HG03196 (cell line): ENCODE measurements around the gene MVP.

ENCODE experiments used
- ATAC-seq: cut with Tn5 transposase; IDR thresholded peaks from one replicate; pipeline ENCODE4 v1.9.1; 2021; ENCODE audit not compliant: unreplicated experiment

The MVP gene

GRCh38 chr16:29840240-29840639 lies 20.0 kb downstream of the MVP start:
- no peak for ATAC-seq

- ATAC-seq, result no peak
These were observed 21.4 kb downstream of the MVP start for GRCh38 chr16:29841631-29842030.

DNA sequence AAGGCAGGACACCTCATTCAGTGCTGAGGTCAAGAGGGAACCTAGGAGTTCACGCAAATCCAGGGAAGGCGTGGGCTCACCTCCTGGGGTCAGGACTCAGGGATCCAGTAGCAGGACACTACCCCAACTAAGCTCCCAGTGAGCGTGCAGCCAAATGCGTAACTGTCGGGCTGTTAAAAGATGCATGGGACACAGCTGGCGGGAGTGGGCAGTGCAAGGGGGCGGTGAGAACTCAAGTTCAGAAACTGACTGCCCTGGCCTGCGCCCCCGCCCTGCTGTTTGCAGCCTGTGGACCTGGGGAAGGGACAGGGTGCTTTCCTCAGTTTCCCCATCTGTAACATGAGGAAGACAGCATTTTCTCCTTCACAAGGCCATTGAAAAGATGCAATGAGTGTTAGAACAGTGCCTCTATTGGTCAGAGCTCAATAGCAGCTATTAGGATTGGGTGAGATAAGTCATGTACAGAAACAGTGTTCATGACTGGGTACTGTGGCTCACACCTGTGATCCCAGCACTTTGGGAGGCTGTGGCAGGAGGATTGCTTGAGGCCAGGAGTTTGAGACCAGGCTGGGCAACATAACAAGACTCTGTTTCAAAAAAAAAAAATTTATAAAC lies 22.6 kb downstream of the MVP start:
- no peak for ATAC-seq

DNA sequence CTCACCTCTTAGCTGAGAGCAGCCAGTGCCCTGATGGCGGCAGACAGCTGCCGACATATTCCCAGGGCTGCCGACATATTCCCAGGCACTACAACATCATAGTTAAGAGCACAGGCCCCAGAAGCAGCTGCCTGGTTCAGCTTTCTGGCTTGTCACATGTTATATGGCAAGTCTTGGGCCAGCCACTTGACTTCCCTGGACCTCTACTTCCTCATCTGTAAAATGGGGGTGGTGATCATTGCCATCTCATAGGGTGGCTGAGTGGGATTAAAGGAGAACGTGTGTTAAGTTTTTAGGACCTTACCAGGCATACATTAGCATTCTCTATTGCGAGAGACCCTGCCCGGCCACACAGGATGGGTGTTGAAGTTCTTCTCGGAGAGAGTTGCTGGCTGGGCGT lies 23.7 kb downstream of the MVP start:
- no peak for ATAC-seq

DNA sequence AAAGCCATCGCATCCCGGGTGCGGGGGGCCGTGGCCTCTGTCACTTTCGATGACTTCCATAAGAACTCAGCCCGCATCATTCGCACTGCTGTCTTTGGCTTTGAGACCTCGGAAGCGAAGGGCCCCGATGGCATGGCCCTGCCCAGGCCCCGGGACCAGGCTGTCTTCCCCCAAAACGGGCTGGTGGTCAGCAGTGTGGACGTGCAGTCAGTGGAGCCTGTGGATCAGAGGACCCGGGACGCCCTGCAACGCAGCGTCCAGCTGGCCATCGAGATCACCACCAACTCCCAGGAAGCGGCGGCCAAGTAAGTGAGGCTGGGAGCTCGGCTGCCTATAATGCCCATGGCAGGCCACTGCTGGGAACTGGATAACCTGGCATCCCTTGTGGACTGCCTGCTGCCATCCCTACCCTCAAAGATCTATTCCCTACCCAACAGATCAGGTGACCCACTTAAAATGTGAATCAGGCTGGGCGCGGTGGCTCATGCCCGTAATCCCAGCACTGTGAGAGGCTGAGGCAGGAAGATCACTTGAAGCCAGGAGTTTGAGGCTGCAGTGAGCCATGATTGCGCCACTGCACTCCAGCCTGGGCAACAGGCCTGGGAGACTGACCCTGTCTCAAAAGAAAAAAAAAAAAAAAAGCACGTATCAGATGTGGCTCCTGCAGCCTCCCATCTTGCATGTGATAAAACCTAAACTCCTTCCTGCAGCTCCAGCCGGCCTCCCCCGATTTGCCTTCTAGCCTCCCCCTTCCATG lies 24.5 kb downstream of the MVP start:
- no peak for ATAC-seq

DNA sequence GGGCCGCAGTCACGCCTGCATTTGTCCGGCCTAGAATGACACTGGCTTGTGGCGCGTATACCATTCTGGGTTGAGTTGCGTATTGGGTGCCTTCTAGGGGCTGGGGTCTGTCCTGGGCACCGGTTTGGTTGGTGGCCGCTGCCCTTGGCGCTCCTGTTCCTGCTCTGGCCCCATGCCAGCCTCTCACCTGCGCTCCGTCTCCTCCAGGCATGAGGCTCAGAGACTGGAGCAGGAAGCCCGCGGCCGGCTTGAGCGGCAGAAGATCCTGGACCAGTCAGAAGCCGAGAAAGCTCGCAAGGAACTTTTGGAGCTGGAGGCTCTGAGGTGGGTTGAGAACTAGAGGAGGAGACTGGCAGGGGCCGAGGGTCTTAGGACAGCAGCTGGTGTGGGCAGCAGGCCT lies 25.4 kb downstream of the MVP start:
- no peak for ATAC-seq

- no peak for ATAC-seq
These were observed 28.4 kb downstream of the MVP start for GRCh38 chr16:29848420-29849297.

GRCh38 chr16:29849505-29849904 lies 29.2 kb downstream of the MVP start:
- no peak for ATAC-seq

DNA sequence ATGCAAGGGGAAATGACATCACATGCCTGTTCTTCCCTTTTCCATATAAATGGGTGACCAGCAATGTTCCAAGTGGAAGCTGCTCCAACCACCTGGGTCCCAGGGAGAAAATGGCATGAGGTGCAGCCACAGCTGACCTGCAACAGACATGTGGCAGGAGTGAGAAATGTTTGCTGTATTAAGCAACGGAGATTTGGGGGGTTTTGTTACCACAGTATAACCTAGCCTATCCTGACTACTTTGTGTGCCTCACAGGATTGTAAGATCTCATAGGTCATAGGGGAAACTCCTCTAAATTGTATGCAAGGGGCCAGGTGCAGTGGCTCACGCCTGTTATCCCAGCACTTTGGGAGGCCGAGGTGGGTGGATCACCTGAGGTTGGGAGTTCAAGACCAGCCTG lies 30.7 kb downstream of the MVP start:
- ATAC-seq, result no peak

DNA sequence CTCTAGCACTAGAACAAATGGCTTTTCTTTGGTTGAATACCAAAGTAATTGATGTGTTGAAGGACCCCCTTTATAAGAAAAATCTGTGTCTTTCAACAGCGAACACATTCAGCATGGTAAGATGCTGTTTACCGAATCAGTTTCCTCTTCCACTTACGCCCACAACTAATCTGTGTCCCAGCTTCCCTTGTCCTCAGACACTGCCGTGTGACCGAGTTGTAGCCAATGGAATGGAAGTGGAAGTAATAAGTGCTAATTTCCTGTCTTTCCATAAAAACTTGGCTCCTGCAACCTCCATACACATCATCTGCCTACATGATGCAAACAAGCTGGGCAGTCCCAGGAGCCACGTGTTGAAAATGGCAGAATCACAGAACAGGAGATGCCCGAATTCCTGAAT lies 32.4 kb downstream of the MVP start:
- no peak for ATAC-seq

DNA sequence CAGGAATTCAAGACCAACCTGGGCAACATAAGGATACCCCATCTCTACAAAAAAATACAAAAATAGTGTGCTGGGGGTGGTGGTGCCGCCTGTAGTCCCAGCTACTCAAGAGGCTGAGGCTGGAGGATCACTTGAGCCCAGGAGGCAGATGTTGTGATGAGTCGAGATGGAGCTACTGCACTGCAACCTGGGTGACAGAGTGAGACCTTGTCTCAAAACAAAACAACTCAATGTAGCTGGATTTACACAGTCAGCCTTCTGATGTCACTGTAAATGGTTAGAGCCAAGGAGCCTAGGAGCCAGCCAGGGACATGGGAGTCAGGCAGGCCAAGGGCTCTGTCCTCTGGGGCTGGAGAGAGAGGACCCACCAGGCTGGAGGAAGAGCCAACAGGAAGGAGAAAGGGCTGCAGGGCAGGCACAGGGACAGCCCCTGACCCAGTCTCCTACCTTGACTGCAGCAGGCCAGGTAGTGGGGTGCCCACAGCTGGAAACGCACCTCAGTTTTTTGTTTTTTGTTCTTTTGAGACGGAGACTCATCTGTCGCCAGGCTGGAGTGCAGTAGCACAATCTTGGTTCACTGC lies 34.3 kb downstream of the MVP start:
- no peak for ATAC-seq

DNA sequence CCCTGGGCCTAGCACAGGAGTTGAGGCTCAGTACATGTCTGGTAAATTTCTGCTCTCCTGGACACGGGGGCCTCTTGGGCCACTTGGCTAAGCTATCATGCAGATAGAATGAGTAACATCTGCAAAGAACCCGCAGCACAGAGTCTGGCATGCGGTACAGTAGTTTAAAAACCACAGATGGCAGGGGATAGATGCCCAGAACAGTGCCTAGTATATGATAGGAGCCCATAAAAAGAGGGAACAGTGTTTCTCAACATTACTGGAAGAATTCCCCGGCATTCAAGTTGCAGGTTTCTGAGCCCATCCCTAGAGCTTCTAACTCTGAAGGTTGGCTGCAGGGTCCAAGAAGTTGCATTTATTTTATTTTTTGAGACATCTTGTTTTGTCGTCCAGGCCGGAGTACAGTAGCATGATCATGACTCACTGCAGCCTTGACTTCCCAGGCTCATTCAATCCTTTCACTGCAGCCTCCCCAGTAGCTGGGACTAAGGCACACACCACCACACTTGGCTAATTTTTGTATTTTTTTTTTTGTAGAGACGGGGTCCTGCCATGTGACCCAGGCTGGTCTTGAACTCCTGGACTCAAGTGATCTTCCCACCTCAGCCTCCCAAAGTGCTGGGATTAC lies 37.0 kb downstream of the MVP start:
- no peak for ATAC-seq

DNA sequence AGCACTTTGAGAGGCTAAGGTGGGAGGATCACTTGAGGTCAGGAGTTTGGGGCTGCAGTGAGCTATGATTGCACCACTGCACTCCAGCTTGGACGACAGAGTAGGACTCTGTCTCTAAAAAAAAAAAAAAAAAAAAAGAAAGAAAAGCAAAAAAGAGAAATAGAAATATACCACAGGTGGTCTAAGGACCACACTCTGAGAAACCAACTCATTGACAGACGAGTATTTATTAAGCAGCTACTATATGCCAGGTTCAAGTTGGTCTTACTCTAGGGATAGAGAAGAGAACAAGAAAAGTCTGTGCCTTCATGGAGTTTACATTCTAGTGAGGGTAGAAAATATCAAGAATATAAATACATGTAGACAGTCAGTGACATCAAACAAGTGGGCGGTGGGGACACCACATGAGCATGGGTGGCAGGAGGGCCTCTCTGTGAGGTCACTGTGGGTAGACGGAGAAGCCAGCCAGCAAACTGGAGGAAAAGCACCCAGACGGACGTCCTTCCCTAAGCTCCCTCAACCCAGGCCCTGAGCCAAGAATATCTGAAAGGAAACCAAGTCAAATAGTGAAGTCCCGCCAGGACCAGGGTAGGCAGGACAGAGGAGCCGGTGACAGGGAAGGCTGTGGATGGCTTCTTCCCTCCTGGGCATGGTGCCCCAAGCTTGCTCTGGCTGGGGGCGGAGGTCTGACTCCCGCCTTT lies 38.0 kb downstream of the MVP start:
- no peak for ATAC-seq

- ATAC-seq, result no peak
These were observed 38.7 kb downstream of the MVP start for GRCh38 chr16:29858974-29859373.

DNA sequence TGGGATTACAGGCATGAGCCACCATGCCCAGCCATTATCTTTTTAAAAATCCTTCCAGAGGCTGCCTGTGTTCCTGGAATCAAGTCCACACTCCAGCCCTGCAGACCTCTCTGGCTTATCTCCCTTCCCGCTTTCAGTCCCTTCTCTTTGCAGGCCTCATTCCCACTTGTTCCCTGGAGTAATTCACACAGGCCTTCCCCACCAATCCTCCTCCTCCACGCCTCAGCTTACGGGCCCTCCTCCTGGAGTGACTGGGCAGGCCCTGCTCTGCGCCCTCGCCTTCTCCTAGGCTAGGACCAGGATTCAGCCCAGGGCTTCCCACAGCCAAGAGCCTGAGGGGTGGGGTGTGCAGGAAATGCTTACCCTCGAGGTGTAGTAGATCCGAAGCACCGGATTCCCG lies 40.0 kb downstream of the MVP start:
- no peak for ATAC-seq

DNA sequence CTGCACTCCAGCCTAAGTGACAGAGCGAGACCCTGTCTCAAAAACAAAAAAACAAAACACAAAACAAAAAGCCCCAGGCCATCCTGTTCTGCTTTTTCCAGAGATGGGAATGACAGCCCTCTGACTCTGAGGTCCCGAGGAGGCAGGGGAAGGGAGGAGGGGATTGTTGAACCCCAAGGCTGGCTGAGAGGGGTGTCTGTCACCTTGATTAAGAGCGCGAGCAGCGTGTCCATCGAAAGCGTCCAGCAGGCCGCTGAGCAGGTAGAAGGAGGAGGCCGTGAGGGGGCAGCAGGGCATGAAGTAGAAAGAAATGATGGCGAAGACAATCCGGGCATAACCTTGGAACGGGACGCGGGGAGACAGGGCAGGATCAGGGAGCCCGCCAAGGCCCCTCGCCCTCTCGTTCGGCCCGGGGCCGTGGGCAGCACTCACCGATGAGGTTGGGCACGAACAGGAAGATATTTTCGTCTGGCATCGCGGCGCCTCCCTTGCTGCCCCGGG lies 42.2 kb downstream of the MVP start:
- no peak for ATAC-seq

DNA sequence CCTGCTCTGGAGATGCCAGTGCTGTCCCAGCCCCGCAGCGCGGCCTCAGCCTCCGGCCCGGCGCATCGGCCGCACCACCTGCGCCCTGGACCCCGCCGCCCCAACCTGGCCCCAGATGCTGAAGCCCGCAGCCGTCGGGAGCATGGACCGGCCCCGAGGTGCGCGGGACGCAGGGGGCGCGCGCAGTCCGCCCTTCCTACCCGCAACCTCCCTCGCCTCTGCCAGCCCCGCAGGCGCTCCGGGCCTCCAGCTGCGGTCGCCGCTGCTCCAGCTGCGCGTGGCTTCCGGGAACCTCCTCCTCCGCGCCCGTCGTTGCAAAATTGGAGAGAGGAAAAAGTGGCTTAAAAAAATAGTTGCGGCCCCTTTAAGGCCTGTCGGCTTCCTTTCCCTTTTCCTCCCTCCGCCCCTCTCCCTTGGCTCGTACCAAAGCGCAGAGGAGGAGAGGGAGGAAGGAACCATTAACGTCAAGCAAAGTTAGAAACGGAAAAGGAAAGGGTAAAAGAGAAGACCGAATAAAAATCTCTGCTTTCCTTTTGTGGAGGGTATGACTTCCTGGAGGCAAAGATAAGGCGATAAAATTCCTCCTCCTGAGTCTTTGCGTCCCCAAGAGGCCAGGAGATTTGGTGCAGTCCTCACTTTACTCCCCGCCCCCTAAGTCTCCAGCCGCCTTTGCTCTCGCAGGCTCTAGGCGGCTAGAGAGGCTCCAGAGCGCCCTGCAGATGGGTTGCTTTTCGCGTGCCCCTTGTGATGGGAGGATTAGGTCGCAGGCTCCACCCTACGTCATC lies 42.8 kb downstream of the MVP start, which contains the start of gene CDIPT:
TSS of gene CDIPT (minus strand) at position 343 of the 785 bp plus-strand sequence. CDS start 369 bp downstream, outside the sequence.
- peak; percentile 89 for ATAC-seq

DNA sequence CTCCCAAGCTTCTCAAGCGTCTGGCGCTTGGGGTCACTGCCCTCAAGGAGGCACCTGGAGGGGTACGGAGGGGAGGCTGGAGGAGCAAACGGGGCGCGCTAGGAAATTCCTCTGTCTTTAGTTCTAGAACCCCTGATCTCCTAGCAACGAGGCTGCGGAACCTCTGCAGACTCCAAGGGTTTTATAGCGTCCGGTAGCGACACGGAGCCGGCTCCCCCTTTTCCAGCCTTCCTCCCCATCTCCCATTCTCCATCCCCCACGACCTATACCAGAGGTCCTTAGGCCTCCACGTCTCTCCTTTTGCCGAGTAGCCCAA lies 43.4 kb downstream of the MVP start:
- ATAC-seq, result no peak

DNA sequence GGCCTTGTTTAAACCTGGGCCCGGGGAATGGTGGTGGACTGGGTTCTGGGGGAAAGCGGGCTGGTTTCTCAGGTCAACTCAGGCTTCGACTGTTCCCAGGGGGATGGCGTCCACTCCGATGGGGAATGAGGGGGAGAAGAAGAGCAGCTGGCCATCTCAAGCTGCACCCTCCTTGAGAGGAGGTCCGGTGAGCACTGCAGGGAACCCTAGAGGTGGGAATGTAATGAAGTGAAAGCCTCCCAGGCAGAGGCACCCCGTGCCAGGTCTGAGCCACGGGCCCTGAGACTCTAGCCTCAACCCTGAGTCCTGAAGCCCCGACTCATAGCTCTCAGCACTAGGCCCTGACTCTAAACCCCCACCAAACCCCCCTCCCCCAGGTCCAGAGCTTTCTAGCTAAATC lies 43.9 kb downstream of the MVP start:
- no peak for ATAC-seq
